HS-5 (cell line): ENCODE results near the gene PKM.

ENCODE experiments used
- DNase-seq: peaks from one replicate; pipeline ENCODE4 v3.0.0-alpha.2; 2012; ENCODE audit warnings: low read depth

The PKM gene

GRCh38 chr15:72200395-72201237, 30.4 kb downstream of the PKM start:
- DNase-seq, result no peak

DNA sequence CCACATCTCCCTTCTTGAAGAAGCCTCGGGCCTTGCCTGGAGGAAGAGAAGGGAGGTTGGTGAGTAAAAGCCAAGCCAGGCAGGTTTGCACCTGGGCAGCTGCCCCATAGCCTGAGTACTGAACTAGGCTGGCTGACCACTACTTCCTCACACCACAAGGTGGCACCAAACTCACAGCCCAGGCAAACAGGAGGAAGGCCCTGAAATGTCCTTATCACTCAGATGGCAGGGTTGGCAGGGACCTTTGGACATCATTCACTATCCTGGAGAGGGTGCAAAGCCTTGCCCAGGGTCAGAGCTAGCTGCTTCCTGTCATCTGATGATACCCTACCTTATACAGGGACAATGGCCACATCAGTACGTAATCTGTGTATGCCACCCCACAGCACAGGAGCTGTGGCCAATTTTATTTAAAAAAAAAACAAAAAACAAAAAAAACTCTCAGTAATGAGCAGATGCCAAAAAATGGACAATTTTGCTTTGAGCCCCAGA, 31.2 kb downstream of the PKM start:
- no peak for DNase-seq

DNA sequence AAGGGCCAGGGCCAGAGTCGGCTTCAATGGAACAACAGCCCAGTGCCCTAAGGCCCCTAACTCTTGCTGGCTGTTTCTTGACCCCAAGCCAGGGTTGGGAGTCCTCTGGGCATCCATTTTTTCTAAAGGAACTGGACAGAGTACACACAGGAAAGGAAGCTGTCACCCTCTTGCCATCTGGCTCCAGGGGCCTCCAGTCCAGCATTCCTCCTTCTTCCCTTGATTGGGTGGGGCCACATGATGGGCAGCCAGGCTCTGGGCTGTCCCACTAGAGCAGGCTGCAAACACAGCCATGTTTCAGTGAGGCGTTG, 31.8 kb downstream of the PKM start:
- no peak for DNase-seq

- DNase-seq, result no peak
Measured at GRCh38 chr15:72198356-72199204, 32.4 kb downstream of the PKM start.

- no peak for DNase-seq
Measured at GRCh38 chr15:72197460-72198355, 33.3 kb downstream of the PKM start, which contains the start of gene GRAMD2A. GRAMD2A (minus strand) TSS chr15:72197787.

DNA sequence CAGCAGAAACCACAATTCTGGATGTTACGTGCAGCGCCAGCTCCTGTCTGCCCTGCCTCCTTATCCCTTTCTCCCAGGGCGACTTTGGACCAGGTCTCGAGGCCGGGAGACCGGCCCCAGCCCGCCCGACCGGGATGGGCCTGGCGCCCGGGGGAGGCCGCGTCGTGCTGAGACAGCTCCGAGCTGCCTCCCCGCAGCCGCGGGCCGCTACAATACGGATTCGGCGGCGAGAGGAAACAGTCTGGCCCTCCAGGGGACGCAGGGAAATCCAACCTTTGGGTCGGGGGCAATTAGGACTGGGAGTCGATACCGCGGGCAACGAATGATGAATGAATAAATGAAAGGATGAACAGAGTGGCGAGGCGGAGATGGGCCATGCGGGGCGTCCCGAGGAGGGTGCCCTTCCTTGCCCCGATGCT, 33.9 kb downstream of the PKM start:
- DNase-seq, result no peak

DNA sequence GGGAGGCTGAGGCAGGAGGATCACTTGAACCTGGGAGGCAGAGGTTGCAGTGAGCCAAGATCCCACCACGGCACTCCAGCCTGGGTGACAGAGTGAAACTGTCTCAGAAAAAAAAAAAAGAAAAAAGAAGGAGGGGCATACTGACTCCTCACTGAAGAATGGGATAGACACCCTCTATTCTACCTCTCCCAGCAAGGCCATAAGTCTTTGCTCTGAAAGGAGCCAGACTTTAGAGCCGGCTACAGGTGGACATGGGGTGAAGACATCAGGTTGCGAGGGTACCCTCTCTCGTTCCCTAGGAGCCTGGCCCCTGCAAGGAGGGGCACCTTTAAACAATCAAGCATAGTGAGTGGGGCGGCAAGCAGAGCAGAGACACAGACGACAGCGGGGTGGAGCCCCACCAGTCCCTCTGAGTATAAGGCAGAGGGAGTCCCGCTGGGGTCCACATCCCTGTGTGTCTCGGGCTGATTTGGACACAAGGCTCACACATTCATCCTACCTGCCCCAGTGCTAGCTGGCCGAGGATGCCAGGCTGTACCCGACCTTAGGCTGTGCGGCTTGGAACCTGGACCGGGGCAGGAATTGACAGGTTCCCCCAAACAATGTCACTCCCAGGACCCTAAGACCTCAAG, 34.5 kb downstream of the PKM start:
- no peak for DNase-seq

DNA sequence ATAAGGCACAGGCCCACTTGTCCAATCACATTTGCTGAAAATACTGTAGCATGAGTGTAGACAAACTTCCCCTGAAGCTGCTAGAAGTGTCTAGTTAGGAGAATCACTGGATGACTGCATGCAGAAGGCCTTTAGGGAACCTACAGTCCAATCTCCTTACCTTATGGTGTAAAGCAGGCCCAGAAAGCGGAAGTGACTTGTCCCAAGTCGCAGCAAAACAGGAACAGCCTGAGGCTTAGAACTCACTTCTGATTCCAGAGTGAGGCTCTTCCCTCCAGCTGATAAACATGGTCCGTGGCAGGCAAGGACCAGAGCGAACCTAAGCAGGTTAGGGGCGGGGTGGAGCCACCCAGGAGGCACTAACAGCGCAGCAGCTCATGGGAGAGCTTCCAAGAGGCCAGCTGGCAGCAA, 35.9 kb downstream of the PKM start:
- DNase-seq, result no peak

DNA sequence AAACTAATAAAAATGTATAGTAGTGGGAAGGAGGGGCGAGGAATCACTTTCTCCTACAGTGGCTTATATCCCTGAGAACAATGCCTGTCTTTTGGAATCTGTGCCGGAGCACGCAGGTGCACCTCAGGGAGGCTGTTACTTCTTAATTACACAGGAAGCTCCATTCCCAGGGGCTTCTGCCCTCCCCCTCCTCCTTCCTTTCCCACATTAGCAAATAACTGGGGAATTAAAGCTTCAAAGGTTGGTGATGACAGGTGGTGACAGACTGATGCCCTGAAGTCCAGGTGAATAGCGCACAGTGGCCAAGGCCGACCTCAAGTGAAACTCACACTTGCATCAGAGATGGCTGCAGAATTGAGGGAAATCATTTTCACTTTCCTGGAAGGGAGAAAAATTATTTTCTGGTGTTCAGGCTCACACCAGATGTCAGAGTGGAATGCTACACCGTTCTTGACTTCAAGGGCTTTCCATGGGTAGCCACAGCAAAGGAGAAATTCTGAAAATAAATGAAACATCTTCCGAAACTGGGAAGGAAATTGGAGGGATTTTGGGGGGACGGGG, 37.1 kb downstream of the PKM start:
- no peak for DNase-seq

- no peak for DNase-seq
Measured at GRCh38 chr15:72192416-72192815, 38.6 kb downstream of the PKM start.

DNA sequence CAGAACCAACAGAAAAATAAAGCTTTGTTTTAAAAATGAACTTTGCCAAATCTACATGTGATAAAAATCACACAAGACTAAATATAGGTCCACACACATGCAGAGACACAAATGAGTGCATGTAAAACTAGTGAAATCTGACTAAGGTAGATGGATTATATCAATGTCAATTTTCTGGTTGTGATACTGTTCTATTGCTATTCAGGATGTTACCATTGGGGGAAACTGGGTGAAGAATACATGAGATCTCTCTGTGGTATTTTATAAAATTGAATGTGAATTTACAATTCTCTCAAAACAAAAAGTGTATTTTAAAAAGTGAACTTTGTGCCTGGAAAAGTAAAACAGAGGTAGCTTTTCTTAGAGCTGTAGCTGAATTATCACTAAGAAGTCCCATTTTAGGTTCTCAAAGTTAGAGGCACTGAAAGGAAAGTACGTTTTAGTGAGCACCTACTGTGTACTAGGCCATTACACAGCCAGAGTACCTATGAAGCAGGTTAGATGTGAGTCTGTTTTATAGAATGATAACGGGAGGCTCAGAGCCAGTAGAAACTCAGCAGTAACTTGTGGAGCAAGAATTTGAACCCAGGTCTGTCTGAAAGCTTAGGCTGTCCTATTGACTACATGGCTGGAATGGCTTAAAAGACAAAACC, 41.6 kb downstream of the PKM start:
- DNase-seq, result no peak

DNA sequence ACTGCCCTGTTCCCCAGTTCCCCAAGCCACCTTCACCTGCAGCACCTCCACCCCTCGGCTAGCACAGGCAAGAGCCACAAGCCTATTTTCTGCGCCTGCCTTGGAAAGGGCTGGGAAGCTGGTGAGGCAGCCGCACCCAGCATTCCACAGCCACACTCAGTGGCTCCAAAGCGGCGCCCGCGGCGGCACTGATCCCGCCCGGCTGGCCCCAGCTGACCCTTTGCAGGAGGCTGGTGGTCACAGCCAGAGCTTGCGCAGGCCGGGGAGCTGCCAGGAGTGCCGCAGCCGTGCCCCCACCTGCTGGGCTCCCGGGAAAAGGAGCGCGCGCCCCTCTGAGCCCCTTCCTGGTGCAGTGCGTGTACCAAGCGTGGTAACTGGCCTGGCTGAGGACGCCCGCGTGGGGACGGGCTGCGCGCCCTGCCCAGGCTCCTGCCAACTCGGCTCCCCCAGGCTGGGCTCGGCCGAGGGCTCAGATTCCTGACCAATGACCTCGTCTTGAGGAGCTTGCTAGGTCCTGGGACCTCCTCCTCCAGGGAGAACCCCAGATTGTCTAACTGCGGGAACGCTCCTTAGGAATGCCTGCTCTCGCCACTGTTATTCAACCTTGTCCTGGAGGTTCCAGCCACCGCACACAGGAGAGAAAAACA, 46.7 kb downstream of the PKM start:
- no peak for DNase-seq

GRCh38 chr15:72183781-72184164, 47.2 kb downstream of the PKM start:
- DNase-seq, result no peak

GRCh38 chr15:72182673-72183072, 48.3 kb downstream of the PKM start:
- DNase-seq, result no peak

GRCh38 chr15:72182244-72182643, 48.7 kb downstream of the PKM start:
- no peak for DNase-seq

DNA sequence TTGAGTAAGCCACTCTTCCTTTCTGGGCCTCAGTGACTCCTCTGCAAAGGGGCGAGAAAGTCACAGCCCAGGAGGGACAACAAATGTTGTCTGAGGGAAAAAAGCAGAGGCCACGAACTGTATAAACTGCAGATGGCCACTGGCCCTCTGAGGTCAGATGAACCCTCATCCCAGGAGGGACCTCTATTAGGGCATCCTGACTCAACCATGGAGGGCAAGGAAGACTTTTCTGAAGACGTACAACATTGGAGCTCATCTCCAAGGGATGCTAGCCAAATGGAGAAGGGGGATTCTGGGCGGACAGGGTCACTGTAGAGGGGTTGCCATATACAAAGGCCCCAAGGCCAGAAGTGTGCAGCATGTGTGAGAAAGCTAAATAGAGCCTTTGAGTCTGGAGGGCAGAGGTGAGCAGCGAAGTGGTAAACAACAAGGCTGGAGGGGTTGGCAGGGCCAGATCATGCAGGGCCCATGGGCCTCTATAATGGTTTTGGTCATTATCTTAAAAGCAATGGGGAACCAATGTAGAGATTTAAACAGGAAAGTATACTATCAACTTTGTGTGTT, 50.1 kb downstream of the PKM start:
- DNase-seq, result no peak

DNA sequence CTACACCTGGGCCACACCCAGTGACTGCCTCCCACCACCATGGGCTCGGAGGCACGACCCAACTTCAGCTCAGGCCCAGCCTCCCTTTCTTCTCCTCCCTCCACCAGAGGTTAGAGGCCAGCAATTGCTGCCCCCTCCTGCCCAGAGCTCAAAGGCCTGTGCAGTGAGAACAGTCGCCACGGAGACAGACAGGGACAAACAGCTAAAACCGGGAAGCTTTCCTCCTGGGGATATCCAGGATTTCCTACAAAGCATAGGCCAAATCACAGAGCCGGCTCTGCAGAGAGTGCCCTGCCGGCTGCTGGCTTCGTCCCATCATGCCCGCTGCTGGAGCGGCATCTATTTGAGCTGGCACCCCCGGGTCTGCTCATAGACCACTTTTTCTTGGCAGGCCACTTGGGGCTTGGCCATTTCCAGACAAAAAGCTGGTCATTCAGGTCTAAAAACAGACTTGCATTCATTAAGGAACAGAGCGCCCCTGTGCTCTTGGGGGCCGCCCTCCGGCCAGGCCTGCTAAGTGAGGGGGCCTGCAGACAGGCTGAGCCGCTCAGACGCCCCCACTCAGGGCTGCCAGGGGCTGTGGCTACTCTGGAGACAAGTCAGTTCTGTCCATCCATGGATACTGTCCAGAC, 50.9 kb downstream of the PKM start:
- DNase-seq, result no peak

GRCh38 chr15:72178976-72179585, 51.9 kb downstream of the PKM start:
- no peak for DNase-seq

DNA sequence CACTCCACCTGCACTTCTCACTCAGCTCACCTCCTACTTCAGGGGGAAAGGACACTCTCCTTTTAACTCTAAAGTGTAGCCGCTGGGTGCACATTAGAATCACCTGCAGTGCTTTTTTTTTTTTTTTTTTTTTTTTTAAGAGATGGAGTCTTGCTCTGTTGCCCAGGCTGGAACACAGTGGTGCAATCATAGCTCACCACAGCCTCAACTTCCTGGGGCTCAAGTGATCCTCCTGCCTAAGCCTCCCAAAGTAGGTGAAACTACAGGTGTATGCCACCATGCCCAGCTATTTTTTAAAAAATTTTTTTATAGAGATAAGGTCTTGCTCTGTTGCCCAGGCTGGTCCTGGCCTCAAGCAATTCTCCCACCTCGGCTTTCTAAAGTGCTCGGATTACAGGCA, 54.2 kb downstream of the PKM start:
- no peak for DNase-seq
